Stimulated activated memory B cell treated with anti-CD40 and anti-IgM and Interleukin-4, amounts not matched to agents 10 μg/mL and 1 μg/mL and 100 μg/mL, for 72 hours (primary cell): ENCODE measurements around the gene SCN10A.

Experiments used
- ATAC-seq: fragments of 150-1000 bp; cut with Tn5 transposase; 2 replicates; pipeline ENCODE4 v1.10.0; 2021
- H3K27ac Mint-ChIP-seq: one replicate; pipeline ENCODE4 v1.8.0; 2022; ENCODE audit warnings: mild to moderate bottlenecking, mixed read lengths
- H3K27me3 Mint-ChIP-seq: one replicate; pipeline ENCODE4 v1.8.0; 2022; ENCODE audit warnings: mixed read lengths
- H3K36me3 Mint-ChIP-seq: one replicate; pipeline ENCODE4 v1.8.0; 2022; ENCODE audit warnings: mixed read lengths
- H3K4me1 Mint-ChIP-seq: one replicate; pipeline ENCODE4 v1.8.0; 2022; ENCODE audit warnings: mixed read lengths
- H3K4me3 Mint-ChIP-seq: one replicate; pipeline ENCODE4 v1.8.0; 2022; ENCODE audit warnings: mild to moderate bottlenecking, moderate library complexity, mixed read lengths
- H3K9me3 Mint-ChIP-seq: one replicate; pipeline ENCODE4 v1.8.0; 2022; ENCODE audit warnings: mixed read lengths

Gene SCN10A

DNA sequence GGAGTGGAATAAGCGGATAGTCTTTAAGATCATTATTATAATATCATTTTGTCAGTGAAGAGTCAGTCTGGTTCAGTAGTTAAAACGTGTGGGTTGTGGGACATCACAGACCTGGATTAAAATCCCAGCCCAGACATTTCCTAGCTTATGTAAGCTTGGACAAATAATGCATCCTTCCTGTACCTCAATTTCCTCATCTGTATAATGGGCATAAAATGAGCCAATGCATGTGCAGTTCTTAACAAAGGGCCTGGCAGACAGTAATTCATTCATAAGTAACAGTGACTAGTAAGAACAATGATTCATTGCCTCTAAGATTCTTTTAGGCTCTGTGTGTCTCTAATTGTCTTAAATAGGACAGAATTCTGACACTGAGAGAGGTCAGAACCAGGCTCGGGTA lies 76.1 kb downstream of the SCN10A start:
- Mint-ChIP-seq H3K27me3 (peaks cover 28% of the 10 kb centered on the region), H3K4me3 (no peak overlapping the region), H3K4me1 (no peaks in the 10 kb centered on the region), H3K9me3 (no peaks in the 10 kb centered on the region), H3K36me3 (no peaks in the 10 kb centered on the region), H3K27ac (no peak overlapping the region)
- no peak for ATAC-seq

DNA sequence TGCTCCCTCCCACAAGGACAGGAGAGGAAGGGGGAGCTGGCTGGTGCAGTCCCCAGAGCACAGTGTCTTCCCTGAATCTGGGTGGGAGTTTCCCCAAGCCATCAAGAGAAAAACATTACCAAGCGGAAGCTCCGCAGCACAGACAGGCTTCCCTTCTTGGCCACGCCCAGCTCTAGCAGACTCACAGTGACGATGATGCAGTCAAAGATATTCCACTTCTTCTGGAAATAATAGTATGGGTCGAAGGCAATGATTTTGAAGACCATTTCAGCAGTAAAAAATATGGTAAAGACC lies 76.7 kb downstream of the SCN10A start:
- Mint-ChIP-seq H3K27ac (no peak overlapping the region), H3K4me1 (no peaks in the 10 kb centered on the region), H3K27me3 (peaks cover 28% of the 10 kb centered on the region), H3K9me3 (no peaks in the 10 kb centered on the region), H3K4me3 (no peak overlapping the region), H3K36me3 (no peaks in the 10 kb centered on the region)
- ATAC-seq, result no peak

DNA sequence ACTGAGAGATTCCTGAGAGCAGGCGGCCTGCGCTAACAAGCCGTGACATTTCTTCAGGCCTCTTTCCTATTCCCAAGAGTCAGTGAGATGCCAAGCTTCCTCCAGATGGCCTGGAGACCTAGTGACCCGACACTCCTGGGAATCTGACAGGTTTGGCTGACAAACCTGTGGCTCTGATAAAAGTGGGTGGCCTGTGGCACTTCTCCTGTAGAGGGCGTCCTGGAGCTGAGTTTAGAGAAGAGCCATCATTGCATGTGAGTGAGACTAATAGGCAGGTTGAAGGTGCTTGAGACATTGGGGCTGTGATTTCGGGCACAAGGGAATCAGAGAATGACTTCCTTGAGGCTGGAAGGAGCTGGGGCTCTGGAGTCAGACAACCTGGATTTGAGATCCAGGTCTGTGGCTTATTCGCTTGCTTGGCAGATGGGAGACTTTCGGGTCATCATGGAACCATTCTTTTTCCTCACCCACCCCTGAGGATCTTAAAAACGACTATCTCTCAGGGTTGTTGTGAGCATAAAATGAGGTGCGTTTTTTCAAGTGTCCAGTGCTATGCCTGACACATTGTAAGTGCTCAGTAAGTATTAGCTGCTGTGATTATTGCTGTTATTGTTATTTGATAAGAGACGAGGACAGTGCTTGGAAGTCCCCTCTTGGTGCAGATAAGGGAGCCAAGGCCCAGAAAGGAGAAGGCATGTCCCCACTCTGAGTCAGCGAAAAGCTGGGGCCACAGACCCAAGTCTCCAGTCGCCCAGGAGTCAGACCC lies 77.2 kb downstream of the SCN10A start:
- H3K9me3 Mint-ChIP-seq, result no peaks in the 10 kb centered on the region
- no peak for ATAC-seq

DNA sequence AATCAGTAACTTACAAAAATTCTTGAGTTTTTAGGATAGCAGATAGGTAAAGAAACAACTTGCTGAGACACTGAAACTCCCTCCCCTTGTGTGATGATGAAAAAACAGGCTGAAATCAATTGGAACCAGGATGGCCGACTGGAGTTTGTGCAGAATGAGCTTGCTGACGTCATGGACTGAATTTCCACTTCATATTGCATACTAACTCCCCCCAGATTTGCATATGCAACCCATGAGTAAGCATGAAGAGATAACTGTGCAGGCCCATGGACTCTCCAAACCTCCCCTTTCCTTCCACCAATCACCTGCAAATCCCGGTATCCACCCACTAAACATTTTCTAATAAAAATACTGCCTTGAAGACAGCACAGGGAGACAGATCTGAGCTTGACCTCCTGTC lies 84.5 kb downstream of the SCN10A start:
- no peaks in the 10 kb centered on the region for H3K36me3 Mint-ChIP-seq
- ATAC-seq, result no peak
- no peak overlapping the region for H3K27ac Mint-ChIP-seq
- H3K4me3 Mint-ChIP-seq, result no peak overlapping the region
- no peaks in the 10 kb centered on the region for H3K4me1 Mint-ChIP-seq
- no peaks in the 10 kb centered on the region for H3K9me3 Mint-ChIP-seq
- H3K27me3 Mint-ChIP-seq, result peaks cover 20% of the 10 kb centered on the region

More for the DNA sequence above, 77.2 kb downstream of the SCN10A start:
- H3K27ac Mint-ChIP-seq, result no peak overlapping the region
- peaks cover 26% of the 10 kb centered on the region for H3K27me3 Mint-ChIP-seq
- H3K4me1 Mint-ChIP-seq, result no peaks in the 10 kb centered on the region
- H3K4me3 Mint-ChIP-seq, result no peak overlapping the region
- H3K36me3 Mint-ChIP-seq, result no peaks in the 10 kb centered on the region

DNA sequence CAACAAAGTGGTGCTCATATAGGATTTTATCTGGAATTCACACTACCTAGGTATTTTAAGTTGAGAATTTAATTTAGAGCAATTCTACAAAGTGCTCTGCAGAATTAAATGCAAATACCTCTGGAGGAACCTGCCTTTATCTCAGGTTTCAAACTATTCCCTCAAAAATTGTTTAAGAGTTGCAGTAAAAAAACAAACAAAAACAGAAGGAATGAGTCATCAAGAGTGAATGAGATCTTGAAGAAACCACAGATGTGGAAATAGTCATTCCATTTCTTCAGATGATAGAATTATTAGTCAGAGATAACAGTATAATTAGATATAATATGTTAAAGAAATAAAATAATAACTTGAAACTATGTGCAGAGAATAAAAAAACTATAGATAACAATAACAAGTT lies 85.7 kb downstream of the SCN10A start:
- Mint-ChIP-seq H3K27ac (no peak overlapping the region), H3K27me3 (peaks cover 22% of the 10 kb centered on the region), H3K9me3 (no peaks in the 10 kb centered on the region), H3K4me1 (no peaks in the 10 kb centered on the region), H3K36me3 (no peaks in the 10 kb centered on the region), H3K4me3 (no peak overlapping the region)
- ATAC-seq, result no peak

DNA sequence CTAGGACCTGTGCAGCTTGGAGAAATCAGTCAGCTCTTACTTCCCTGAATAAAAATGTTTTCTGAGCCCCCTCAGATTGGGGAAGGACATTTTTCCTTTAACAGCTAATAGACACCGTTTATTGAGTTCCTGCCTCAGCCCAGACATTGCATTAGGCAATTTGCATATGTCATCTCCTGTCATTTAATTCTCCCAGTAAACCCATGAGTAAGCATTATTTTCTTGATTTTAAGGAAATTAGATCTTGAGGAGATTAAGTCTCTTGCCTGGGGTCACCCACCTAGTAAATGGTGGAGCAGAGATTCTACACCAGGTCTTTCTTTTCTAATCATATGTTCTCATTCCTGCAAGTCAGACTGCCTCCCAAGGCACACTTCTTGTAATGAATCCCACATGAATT lies 88.0 kb downstream of the SCN10A start:
- Mint-ChIP-seq H3K27ac (no peak overlapping the region), H3K4me3 (no peak overlapping the region), H3K36me3 (no peaks in the 10 kb centered on the region), H3K27me3 (peaks cover 22% of the 10 kb centered on the region), H3K4me1 (no peaks in the 10 kb centered on the region), H3K9me3 (no peaks in the 10 kb centered on the region)
- ATAC-seq, result no peak

- Mint-ChIP-seq H3K9me3 (no peaks in the 10 kb centered on the region), H3K27ac (no peak overlapping the region), H3K4me1 (no peaks in the 10 kb centered on the region), H3K4me3 (no peak overlapping the region), H3K36me3 (no peaks in the 10 kb centered on the region), H3K27me3 (peaks cover 22% of the 10 kb centered on the region)
- no peak for ATAC-seq
Observed at GRCh38 chr3:38726751-38727150, 89.3 kb downstream of the SCN10A start.

GRCh38 chr3:38725726-38726419 lies 90.1 kb downstream of the SCN10A start:
- no peak for ATAC-seq
- Mint-ChIP-seq H3K9me3 (no peaks in the 10 kb centered on the region), H3K4me1 (no peaks in the 10 kb centered on the region), H3K27me3 (peaks cover 22% of the 10 kb centered on the region), H3K36me3 (no peaks in the 10 kb centered on the region), H3K27ac (no peak overlapping the region), H3K4me3 (no peak overlapping the region)

DNA sequence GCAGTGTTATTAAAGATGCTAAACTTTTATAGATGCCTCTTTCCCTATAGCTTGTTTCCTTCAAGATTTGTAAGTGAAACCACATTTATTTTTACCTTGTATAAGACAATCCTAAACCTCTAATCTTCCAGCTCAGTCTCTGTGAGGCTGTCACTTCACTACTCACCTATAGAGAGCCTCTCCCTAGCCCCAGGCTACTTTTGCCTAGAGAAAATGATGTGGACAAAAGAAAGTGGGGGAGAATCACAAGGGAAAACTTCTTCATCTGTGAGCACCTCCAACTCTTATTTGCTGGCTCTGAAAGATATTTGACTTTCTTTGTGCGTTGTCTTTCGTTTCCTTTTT lies 91.7 kb downstream of the SCN10A start:
- no peaks in the 10 kb centered on the region for H3K4me1 Mint-ChIP-seq
- H3K27ac Mint-ChIP-seq, result no peak overlapping the region
- peaks cover 22% of the 10 kb centered on the region for H3K27me3 Mint-ChIP-seq
- H3K36me3 Mint-ChIP-seq, result no peaks in the 10 kb centered on the region
- ATAC-seq, result no peak
- no peak overlapping the region for H3K4me3 Mint-ChIP-seq
- no peaks in the 10 kb centered on the region for H3K9me3 Mint-ChIP-seq

DNA sequence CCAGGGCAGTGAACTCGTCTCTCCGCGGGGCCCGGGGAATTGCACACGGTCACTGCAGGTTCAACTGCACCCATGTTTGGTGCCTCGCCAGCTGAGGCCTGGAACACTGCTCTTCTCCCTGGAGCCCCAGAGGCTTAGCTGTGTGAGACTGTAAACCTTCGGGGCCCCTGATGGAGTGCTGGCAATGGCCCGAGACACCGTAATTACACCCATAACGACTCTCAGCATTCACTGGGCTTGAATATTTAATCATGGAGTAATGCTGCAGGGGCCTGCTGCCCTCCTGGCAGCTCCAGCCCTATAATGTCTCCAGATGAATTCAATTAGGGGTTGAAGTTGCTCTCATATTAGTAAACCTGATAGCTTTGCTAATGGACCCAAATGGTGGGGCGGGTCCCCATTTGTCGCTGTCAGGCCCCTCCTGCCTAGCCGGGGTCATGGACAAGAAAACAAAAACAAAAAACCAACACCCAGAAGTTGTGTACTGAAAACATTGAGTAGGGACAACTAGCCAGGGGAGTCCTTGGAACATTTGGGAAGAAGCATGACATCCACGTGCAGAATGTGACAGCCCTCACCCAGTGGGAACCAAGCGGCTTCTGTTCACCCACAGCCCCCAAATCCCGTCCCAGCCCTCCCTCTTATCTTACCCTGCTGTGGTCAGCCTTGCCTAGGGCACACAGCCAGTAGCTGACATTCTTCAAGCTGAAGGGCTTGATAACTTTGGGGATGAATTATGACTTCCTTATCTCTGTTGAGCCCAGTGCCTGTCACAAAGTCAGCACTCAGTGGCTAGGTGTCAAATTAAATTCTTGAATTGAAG lies 92.2 kb downstream of the SCN10A start:
- H3K9me3 Mint-ChIP-seq, result no peaks in the 10 kb centered on the region
- H3K4me1 Mint-ChIP-seq, result no peaks in the 10 kb centered on the region
- no peak overlapping the region for H3K27ac Mint-ChIP-seq
- H3K36me3 Mint-ChIP-seq, result no peaks in the 10 kb centered on the region
- H3K4me3 Mint-ChIP-seq, result no peak overlapping the region
- peaks cover 22% of the 10 kb centered on the region for H3K27me3 Mint-ChIP-seq
- ATAC-seq, result no peak

GRCh38 chr3:38722781-38723568 lies 93.0 kb downstream of the SCN10A start:
- Mint-ChIP-seq H3K4me3 (no peak overlapping the region), H3K9me3 (no peaks in the 10 kb centered on the region), H3K27ac (no peak overlapping the region), H3K27me3 (peaks cover 15% of the 10 kb centered on the region), H3K4me1 (no peaks in the 10 kb centered on the region), H3K36me3 (no peaks in the 10 kb centered on the region)
- no peak for ATAC-seq

DNA sequence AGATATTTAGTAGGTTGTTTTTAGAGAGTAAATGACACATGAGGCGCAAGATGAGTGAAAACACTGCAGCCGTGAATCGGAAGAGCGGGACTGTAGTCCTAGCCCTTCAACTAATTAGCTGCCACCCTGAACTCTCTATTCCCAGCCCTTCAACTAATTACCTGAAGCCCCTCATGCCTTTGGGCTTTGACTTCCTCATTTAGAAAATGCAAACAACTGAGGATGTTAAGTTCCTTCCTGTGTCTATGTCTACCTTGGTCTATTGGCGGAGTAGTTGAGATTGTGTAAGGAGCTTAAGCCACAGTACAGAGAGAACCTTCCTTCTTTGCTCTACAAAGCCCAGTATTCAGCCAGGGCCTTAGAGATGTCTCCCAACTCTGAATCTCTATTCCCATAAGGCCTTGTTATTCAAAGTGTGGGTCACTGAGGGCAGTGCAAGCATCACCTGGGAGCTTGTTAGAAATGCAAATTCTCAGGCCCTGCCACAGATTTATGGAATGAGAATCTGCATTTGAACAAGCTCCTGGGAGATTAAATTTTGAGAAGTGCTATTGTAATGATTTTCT lies 94.7 kb downstream of the SCN10A start:
- ATAC-seq, result no peak
- H3K4me1 Mint-ChIP-seq, result no peaks in the 10 kb centered on the region
- no peaks in the 10 kb centered on the region for H3K27me3 Mint-ChIP-seq
- no peak overlapping the region for H3K27ac Mint-ChIP-seq
- no peak overlapping the region for H3K4me3 Mint-ChIP-seq
- H3K9me3 Mint-ChIP-seq, result no peaks in the 10 kb centered on the region
- H3K36me3 Mint-ChIP-seq, result no peaks in the 10 kb centered on the region

DNA sequence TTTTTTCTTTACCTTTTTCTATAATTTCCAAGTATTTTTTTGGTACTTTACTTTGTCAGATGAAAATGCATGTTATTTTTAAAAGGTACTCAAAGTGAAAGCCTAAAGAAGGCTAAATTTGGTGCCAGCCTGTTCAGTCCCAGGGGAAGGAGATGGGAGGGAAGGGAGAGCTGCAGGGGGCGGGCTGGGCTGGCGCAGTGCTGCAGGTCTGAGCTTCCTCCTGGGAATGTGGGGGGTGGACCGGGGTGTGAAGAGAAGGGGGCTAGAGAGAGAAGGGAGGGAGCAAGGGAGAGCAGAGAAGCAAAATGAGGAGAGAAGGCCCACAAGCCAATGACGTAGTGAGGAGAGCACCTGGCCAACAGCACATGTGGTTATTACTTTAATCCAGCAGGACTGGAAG lies 95.6 kb downstream of the SCN10A start:
- no peak for ATAC-seq
- Mint-ChIP-seq H3K27me3 (no peaks in the 10 kb centered on the region), H3K4me3 (no peak overlapping the region), H3K36me3 (no peaks in the 10 kb centered on the region), H3K27ac (no peak overlapping the region), H3K4me1 (no peaks in the 10 kb centered on the region), H3K9me3 (no peaks in the 10 kb centered on the region)

DNA sequence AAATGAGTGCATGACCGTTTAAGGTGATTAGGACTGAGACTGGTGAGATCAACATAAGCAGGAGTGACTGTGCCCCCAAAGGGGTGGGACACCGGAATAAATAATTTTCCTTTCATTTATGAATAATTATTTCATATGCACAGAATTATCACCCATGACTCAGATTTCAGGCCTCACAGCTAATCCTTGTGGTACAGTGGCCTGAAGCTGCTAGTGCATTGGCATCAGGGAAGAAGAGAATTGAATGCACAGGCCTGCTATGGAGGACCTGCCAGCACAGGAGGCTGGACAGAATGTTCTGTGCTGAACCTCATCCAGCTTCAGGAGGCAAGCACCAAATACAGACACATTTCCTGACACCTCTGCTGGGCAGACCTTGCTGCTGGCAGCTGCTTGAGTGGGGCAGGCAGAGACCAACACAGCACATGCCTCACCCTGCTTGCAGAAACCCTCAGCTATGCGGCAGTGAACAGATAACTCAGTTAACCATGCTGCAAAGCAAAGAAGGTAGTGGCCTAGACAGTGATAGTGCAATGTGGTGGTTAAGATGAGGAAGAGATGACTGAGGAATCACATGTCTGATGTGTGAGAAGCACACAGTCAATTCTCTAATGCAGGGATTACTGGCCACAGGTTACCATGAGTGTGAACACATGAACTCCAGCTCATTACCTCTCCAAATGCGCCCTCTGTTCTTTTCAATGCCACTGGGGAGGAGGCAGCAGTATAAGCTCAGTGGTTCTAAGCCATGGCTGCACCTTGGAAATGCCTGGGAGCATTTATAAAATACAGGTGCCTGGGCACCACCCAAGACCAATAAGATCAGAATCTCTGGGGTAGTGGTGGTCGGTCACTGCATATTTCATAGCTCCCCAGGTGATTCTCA lies 98.4 kb downstream of the SCN10A start:
- no peak overlapping the region for H3K4me3 Mint-ChIP-seq
- H3K27ac Mint-ChIP-seq, result no peak overlapping the region
- H3K36me3 Mint-ChIP-seq, result no peaks in the 10 kb centered on the region
- ATAC-seq, result no peak
- no peaks in the 10 kb centered on the region for H3K4me1 Mint-ChIP-seq
- H3K9me3 Mint-ChIP-seq, result no peaks in the 10 kb centered on the region
- H3K27me3 Mint-ChIP-seq, result no peaks in the 10 kb centered on the region
